OCI-LY7 (cell line): ENCODE results near the gene RUVBL2.
"Not testable (repeated sequence)": the region's sequence is repeated elsewhere in the genome, so short reads cannot be mapped to it uniquely, and the experiment has no call there.

Experiments used
- EZH2phosphoT487 ChIP-seq: fragments of 200-600 bp; sonication (generic); IDR thresholded peaks from 2 replicates; pipeline ENCODE4 v1.6.1; 2018; ENCODE audit warnings: low read depth, borderline replicate concordance, mild to moderate bottlenecking, mixed run types, antibody characterized with exemption, low read length, moderate library complexity, mixed read lengths
- TF ChIP-seq, protein P1 (sequence below): fragments of 200-600 bp; sonication (generic); conservative IDR thresholded peaks from 2 replicates; pipeline ENCODE4 v1.5.1; 2014; ENCODE audit warnings: mild to moderate bottlenecking, antibody characterized with exemption, low read length, moderate library complexity, mixed read lengths

- TF ChIP-seq, protein P1, sequence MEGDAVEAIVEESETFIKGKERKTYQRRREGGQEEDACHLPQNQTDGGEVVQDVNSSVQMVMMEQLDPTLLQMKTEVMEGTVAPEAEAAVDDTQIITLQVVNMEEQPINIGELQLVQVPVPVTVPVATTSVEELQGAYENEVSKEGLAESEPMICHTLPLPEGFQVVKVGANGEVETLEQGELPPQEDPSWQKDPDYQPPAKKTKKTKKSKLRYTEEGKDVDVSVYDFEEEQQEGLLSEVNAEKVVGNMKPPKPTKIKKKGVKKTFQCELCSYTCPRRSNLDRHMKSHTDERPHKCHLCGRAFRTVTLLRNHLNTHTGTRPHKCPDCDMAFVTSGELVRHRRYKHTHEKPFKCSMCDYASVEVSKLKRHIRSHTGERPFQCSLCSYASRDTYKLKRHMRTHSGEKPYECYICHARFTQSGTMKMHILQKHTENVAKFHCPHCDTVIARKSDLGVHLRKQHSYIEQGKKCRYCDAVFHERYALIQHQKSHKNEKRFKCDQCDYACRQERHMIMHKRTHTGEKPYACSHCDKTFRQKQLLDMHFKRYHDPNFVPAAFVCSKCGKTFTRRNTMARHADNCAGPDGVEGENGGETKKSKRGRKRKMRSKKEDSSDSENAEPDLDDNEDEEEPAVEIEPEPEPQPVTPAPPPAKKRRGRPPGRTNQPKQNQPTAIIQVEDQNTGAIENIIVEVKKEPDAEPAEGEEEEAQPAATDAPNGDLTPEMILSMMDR = not testable (repeated sequence)
- TF ChIP-seq EZH2phosphoT487 = not testable (repeated sequence)
These were observed 44.4 kb downstream of the RUVBL2 start for GRCh38 chr19:49038111-49038510.
